ENCODE measurements around the gene METTL16.

DNA sequence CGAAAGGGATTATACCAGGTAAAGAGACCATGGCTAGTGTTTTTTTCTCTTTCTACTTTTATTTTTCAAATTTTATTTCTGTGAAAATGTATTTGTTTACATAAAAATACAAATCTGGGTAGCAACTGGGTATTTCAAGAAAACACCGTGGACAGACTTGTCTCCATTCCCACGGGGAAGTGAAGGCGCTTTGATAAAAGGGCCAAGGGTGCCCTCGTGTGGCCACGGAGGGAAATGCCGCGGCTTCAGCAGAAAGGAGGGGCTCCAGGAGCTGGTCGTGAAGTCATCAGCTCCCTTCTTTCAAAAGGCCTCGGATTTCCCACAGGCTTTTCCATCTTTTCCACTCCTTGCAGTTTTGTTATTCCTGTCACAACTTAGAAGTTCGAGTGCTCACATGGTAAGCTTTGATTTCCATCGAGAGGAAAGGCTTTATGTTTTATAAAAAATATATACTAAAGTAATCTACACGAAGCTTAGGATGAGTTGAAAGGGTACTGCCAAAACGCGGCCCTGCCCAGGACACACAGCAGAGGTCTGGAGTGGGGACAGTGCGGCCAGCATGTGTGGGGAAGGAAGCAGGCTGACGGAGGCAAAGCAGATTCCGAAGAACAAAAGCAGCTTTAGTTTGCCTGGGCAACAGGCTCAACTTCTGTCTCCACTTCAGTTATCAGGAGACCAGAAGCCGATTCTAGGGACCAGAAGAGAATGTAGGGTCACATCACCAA lies 95.5 kb downstream of the METTL16 start:
- TF ChIP-seq TAF1 (IDR thresholded peaks at IDR 0.05; ENCODE audit: low read depth) (no peak), ZBTB7A (IDR thresholded peaks at IDR 0.05; ENCODE audit: low read depth) (no peak)
